CD4-positive, alpha-beta T cell treated with Interleukin-1 beta for 1 hour (primary cell): ENCODE measurements around the gene FAM89B.

Experiments used
- DNase-seq, 2 donors: peaks; one replicate each; pipeline ENCODE4 v3.0.0-alpha.2; 2020 to 2022

FAM89B gene

DNA sequence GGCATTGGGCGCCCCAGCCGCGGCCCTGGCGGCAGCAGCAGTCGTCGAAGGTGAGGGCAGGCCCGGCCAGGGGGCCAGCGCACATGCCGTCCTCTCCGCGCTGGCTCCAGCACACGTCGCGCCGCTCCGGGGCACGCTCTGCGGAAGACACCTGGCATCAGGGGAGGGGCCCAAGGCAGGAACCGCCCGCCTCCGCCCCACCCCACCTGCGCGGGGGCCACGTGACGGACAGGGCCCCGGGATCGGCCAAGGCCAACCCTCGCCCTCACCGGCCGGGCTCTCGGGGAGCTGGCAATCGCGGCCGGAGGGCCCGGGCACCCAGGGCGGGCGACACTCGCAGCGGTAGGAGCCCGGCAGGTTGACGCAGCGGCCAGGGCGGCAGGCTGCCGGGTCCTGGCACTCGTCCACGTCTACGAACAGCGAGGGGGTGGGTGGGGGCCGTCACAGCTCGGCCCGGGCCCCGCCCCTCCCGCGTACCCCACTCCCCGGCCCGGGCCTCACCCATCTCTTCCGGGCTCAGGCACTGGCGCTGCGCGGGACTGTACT, 32.5 kb upstream of the FAM89B start:
- no peak for DNase-seq

DNA sequence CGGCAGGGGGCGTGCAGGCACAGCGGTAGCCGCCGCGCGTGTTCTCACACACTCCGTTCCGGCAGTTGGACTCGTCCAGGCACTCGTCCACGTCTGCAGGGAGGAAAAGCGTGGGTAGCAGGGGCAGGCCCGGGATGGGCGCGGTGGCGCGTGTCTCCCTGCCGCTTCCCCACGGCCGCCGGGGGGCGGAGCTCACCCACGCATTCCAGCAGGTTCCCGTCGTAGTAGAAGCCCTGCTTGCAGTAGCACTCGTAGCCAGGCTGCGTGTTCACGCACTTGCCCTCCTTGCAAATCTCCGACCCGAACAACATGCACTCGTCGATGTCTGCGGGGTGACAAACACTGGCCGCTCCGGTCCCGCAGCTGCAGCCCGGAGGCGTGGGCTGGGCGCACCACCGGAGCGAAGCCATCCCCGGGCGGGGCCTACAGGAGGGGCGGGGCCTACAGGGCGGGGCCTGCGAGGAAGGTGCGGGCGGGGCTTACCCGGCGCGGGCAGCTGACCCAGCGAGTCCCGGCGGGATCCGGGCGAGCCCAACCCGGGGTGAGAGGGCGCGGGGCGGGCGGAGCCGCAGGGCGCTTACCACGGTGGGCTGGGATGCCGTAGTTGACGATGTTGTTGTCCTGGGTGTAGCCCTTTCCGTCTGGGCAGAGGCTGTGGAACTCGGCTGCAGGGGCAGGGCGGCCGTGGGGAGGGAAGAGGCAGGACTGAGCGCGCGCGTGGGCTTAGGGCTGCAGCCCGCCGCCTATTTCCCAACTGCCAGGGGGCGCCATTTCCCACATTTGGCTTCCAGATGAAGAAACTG, 31.8 kb upstream of the FAM89B start:
- DNase-seq = peak; percentile 87 to 91

GRCh38 chr11:65541093-65541982, 31.0 kb upstream of the FAM89B start:
- no peak for DNase-seq

DNA sequence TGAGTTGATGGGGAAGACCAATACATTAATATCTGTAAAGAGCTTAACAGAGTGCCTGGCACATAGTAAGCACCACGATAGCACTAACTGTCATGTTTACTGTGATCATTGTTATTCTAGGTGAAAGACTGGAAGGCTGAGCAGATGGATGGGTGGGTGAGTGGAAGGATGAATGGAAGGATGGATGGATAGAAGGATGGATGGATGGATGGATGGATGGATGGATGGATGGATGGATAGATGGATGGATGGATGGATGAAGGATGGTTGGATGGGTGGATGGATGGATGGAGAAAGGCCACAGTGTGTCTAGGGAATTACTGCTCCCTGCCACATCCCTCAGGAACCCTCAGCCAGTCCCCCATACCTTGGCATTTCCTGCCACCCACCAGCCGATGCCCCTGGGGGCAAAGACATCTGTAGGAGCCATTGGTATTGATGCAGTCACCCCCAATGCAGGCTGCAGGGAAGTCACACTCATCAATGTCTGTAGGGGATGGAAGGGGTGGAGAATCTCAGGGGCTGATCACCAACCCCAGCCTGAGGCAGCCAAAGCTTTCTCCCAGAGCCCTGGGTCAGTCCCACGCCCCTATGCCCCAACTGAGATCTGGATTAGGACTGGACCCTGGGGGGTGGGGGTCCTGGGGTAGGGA, 29.5 kb upstream of the FAM89B start:
- no peak for DNase-seq

- no peak for DNase-seq
These were observed 26.5 kb upstream of the FAM89B start for GRCh38 chr11:65545853-65546216.

- DNase-seq = peak; percentile 97 to 98
These were observed 25.9 kb upstream of the FAM89B start for GRCh38 chr11:65546217-65546958.

- peak; percentile 40 to 65 for DNase-seq
These were observed 24.8 kb upstream of the FAM89B start for GRCh38 chr11:65547446-65548125.

DNA sequence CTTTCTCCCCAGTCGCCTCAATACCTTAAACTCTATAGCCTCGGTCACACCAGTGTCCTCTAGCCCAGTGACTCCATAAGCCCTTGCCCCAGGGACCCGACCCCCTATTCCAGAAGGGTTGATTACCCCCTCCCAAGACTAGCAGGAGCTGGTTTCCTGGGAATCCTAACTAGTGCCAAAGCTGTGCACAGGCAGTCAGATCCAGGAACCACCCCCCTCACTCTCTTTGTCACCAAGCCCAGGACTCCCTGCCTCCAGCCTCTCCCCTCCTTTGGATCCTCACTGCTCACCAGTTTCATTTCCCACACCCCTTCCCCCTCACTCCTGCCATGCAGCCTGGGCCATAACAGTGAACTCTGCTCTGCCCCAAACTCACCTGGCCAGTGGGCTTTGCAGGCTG, 23.9 kb upstream of the FAM89B start:
- DNase-seq = no peak

DNA sequence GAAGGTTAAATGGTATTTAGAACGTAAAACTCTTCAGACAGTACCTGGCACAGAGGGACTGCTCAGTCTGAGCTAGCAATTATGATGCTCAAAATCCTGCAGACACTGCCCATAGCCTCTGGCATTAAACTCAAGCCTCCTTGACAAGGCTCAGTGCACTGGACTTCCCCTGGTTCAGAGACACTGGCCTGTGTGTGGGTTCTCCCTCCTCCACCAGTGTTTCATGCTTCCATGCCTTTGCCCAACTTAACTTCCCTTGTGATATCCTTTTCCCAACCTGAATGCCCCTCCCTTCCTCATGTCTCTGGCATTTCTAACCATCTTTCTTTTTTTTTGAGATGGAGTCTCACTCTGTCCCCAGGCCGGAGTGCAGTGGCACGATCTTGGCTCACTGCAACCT, 23.2 kb upstream of the FAM89B start:
- DNase-seq = no peak

DNA sequence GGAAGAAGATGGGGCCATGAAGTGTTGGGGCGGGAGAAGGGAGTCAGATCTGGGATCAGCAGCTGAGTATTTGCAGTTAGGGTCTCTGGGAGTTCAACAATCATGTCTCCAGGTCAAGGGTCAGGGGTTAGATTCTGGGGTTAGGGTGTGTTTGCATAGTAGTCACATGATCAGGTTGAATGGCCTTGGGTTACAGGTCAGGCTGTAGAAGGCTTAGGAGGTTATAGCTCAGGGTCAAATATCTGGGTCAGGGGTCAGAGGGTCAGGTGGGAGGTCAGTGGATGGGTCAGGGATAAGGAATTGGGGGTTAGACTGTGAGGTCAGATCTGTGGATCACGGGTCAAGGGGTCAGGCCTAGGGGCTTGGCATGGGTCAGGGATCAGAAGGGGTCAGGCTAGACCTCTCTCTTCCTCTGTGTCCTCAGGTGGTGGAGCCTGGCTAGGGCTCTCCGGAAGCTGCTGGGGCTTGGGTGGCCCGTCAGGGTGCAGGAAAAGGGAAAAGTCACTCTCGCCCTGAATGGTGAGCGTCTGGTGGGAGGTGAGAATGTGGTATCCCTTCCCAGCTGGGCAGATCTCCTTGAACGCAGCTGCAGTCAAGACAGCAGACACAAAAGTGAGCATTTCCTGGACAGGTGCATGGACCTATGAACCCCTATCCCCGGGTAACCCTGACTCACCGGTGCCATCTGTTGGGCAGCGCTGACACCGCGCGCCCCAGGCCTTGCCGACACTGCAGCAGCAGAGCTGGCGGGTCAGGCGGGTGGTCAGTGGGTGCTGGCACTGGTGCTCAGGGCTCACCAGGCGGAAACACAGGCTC, 20.6 kb upstream of the FAM89B start:
- DNase-seq = peak; percentile 72 to 76

DNA sequence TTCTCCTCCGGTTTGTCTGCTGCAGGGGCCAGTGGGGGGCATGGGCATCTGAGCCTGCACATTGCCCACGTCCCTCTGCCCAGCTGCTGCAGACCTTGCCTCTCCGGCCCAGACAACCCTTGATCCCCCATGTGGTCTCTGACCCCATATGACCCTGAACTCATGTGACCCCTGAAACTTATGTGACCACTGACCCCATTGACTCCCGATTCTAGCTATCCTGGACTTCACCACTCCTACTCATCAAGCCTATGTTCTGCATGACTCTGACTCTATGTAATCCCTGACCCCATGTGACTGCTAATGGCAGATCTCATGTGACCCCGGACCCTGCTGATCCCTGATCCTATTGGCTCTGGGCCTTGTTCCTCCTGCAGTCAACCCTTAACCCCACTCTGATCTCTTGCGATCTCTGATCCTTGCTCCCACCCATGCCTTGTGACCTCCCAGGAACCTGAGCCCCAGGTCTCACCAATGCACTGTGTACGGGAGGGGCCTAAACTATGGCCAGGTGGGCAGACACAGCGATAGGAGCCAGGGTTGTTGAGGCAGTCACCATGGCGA, 19.9 kb upstream of the FAM89B start:
- no peak for DNase-seq

- peak; percentile 86 for DNase-seq
These were observed 18.9 kb upstream of the FAM89B start for GRCh38 chr11:65553301-65554001.

DNA sequence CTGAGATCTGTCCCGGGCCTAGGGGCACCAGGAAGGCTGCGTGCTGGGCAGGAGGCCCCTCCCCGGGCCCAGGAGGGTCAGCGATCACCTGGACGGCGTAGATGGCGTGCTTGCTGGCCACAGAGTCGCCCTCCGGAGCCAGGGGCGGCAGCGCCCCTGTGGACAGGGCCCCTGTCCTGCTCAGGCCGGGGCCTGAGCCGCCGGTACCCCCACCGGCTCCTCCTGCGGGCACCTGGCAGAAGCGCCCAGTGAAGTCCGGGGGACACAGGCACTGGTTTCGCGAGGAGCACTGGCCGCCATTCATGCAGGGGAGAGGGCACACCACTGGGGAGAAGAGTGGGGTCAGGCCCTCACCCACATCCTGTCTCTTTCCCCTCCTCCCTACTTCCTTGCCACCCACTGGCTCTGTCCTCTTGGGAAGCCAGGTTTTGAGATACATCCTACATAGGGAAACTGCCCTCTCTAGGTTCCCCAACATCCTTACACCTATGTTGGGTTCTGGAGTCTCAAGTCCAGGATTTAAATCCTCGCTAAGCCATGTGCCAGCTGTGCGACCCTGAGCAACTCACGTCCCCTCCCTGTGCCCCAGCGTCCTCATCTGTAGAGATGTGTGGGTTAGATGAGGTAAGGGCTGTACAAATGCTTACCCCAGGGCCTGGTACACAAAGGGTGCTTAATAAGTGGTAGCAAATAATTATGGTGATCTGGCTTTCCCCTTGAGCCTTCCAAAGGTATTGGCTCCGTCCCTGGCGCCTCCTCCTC, 18.1 kb upstream of the FAM89B start:
- no peak for DNase-seq

- DNase-seq = no peak
These were observed 17.4 kb upstream of the FAM89B start for GRCh38 chr11:65554842-65555430.

DNA sequence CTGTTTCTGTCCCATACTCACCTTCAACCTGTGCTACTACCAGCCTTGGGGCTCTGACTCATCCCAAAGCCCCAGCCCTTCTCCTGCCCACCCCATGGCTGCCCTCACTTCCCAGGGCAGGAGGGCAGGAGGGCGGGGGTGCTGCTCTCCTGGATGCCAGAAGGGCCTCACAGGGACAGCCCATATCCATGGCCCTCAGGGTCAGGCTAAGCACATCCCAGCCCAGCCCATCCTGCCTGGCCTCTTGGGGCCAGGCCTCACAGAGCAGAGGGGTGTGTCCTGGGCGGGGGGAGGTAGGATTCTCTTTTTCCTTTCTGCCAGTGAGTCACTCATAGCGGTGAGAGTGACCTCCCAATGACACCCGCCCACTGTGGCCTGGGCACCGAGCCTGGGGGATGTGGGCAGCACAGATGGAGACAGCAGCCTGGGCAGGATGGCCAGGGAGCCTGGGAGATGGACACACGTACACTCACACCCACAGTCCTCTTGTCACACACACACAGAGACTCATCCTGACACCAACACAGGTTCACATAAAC, 16.6 kb upstream of the FAM89B start:
- DNase-seq = peak in 1 of 2 donors; percentile 16

DNA sequence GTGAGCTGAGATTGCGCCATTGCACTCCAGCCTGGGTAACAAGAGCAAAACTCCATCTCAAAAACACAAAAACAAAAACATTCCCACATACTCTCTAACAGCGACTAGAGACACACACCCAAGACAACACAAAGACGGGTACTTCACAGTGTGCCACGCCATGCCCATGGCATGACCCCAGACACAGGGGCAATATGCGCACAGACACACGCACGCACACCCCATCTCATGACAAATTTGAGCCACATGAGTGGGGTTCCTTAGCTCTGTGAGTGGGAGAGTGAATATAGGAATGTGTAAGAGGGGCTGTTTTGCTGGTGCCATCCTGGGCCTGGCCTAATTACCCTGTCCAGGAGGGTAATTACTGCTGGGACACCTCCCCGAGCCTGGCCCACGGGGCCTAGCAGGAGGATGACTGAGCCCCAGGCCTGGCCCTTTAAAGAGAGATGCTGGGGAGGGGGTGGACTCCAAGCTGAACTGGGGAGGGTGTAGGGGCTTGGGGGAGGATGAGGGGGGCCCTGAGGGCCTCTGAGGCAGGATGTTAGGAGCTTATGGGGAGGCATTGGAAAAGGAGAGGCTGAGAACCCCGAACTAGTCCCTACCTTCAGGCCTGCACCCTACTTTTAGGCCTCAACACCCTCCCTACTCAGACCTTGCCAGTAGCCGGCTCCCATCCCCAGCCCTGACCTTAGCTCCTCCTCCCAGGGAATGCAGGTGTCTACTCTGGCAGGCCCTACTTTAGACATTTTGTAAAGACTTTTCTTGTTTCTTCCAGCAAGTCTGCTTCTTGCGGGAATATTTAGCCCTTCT, 15.7 kb upstream of the FAM89B start:
- DNase-seq = no peak

DNA sequence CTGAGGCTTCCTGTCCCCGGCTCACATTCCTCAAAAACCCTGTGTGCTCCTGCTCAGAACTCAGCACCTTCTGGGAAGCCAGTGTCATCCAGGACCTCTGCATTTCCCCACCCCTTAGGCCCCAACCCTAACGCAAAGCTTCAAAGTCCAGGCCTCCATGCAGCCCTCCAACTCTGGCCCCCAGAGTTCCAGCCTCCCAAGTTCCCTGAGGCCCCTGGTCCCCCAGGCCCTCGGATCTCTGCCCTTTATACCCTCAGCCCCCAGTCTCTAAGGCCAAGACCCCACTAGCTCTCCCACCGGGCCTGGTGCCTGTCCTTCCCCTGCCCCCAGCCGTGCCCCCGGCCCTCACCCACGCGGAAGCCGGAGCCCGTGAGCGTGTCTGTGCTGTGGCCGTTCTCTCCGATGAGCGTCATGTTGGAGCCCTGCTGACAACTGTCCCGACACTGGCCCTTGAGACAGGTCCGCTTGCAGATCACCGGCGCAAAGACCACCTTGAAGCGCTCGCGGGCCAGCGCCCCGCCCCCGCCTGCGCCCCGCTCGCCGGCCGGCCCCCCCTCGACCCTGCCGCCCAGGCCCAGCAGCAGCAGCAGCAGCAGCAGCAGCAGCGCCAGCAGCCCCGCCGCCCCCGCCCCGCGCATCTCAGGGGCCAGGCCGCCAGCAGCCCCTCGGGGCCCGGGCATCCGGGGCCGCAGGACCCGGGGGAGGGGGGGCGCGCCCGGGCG, 14.9 kb upstream of the FAM89B start:
- DNase-seq = no peak
